GM18511 (cell line): ENCODE data around the gene MCCC2.
"Not testable (repeated sequence)": the region's sequence is repeated elsewhere in the genome, so short reads cannot be mapped to it uniquely, and the experiment has no call there.

Experiments used
- ATAC-seq: cut with Tn5 transposase; IDR thresholded peaks from one replicate; pipeline ENCODE4 v1.9.1; 2021; ENCODE audit warnings: mild to moderate bottlenecking, moderate library complexity; ENCODE audit not compliant: unreplicated experiment

Gene MCCC2

GRCh38 chr5:71596169-71596568 lies 9.0 kb downstream of the MCCC2 start:
- no peak for ATAC-seq

DNA sequence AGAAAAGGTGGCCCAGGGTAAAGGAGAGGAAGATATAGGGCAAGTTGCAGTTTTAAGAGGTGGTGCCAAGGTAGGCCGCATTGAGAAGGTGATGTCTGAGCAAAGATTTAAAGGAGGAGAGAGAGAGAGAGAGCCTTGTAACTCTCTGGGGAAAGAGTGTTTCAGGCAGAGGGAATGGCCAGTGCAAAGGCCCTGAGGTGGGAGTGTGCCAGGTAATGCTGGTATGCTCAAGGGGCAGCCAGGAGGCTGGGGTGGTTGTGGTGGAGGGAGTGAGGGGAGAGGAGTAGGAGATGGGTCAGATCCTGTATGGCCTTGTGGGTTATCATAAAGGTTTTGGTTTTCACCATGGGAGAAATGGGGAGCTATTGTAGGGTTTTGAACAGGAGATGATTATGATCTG lies 9.9 kb downstream of the MCCC2 start:
- ATAC-seq = no peak

- no peak for ATAC-seq
Measured at GRCh38 chr5:71600783-71601182, 13.6 kb downstream of the MCCC2 start.

DNA sequence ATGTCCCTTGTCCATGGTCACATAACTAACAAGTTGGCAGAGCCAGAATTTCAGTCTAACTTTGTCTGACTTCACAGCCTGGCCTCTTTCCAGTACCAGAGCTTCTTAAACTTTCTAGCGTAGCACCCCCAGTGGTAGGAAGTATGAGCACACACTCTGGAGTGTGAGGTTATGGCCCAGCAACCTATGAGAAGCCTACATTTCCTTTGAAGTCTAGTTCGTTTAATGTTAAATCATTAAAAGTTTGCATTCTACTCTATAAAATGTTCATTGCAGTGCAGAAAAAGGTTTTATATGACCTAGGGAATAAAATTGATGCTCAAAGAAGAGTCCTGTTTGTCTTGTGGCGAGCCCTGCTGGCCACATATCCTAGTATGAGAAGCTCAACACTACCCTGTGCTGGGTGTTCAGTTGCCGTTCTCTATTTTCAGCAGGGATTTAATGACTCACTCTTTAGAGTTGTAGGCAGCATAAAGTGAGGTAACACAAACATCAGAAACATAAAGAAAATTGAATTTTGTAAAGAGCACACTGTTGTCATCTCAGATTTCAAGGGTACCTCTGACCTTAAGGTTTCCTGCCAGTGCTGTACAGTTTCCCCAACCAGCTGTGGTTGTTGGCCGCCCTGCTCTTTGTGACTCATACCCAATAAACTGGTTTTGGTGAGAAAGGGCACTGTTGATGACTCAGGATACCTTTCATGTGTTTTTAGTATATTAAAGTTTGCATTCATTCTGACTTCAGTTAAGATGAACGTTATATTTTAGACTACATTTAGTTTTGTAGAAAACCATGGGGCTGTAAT lies 14.3 kb downstream of the MCCC2 start:
- peak; percentile 96 for ATAC-seq

GRCh38 chr5:71609916-71610315 lies 22.8 kb downstream of the MCCC2 start:
- ATAC-seq = not testable (repeated sequence)

GRCh38 chr5:71615809-71616208 lies 28.7 kb downstream of the MCCC2 start:
- no peak for ATAC-seq

DNA sequence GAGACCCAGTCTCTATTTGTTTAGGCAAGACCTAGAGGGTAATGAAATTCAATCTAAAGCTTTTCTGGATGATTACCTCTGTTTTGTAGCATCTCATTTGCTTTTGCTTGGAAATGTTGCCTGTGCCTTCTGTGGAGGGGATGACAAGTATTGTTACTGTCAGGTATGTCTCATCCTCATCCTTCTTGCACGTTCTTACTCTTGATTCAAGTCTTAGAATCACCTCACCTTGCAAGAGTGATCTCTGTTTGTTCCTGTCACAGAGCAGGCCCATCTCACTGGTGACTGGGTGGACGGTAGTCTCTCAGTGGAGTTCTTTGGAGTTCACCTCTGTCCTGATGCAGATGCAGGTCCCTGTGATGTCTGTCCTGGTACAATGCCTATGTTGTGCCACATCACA lies 33.5 kb downstream of the MCCC2 start:
- no peak for ATAC-seq

GRCh38 chr5:71621268-71621667 lies 34.1 kb downstream of the MCCC2 start:
- no peak for ATAC-seq

DNA sequence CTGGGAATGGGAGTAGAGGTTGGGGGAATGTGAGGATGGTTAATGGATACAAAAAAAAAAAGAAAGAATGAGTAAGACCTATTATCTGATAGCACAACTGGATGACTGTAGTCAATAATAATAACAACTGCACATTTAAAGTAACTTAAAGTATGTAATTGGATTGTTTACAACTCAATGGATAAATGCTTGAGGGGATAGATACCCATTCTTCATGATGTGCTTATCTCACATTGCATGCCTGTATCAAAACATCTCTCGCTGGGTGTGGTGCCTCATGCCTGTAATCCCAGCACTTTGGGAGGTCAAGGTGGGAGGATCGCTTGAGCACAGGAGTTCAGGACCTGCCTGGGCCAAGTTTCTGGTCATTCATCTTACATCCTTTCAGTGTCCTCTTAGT lies 34.6 kb downstream of the MCCC2 start:
- ATAC-seq = no peak

- no peak for ATAC-seq
Measured at GRCh38 chr5:71623221-71623794, 36.2 kb downstream of the MCCC2 start.

DNA sequence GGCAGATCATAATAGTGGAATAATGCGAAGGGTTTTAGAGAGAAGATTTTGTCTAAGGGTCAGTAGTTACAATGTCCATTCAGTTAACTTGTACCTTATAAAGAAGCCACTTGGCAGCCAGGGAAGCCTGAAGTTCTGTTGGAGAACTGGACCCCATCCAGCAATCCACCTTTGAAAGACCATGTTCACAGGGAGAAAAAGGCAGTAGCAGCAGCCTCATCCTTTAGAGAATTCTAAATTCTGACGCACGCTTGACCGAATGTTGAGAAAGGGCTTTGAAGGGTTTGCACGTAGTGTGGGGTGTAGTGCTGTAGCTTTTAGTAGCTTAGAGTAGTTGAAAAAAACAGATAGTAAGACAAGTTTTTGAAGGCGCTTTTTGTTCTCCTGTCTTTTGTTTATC lies 42.8 kb downstream of the MCCC2 start:
- ATAC-seq = no peak

GRCh38 chr5:71631070-71631469 lies 43.9 kb downstream of the MCCC2 start:
- no peak for ATAC-seq

DNA sequence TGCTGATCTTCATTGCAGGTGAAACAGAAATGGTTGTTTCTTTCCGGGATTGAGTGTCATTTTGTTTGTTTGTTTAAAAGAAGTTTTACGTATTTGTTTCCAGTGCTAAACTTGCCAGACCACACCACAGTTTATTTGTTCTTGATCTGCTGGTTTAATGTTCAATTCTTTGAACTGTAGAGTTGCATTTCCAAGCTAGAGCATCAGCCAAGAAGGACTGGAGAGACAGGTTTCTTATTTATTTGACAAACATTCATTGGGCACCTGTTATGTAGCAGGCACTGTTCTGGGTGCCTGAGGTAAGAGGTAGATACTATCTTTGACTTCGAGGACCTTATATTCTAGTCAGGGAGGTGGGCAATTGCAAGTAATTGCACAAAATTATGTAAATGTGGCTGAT lies 45.0 kb downstream of the MCCC2 start:
- ATAC-seq = no peak

- ATAC-seq = no peak
Measured at GRCh38 chr5:71633255-71634155, 46.4 kb downstream of the MCCC2 start.

GRCh38 chr5:71637133-71637532 lies 50.0 kb downstream of the MCCC2 start:
- ATAC-seq = no peak

DNA sequence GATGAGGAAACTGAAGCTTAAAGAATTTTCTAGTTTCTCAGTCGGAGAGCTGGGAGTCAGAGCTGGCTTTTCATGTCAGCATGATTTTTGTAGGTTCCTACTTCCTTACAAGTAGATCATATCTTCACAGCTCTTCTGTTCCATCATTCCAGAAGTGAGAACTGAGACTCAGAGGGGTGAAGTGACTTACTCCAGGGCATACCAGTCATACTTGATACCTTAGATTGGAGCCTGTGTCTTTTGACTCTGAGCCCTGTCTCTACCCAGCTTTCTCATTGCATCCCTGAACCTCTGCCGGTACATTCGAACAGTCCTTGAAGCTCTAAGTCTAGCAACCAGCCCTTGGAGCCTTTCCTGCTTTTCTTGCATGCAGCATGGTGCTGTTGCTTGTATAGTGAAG lies 53.3 kb downstream of the MCCC2 start:
- ATAC-seq = no peak

GRCh38 chr5:71645030-71645429 lies 57.9 kb downstream of the MCCC2 start:
- ATAC-seq = no peak

GRCh38 chr5:71650940-71651339 lies 63.8 kb downstream of the MCCC2 start:
- not testable (repeated sequence) for ATAC-seq

DNA sequence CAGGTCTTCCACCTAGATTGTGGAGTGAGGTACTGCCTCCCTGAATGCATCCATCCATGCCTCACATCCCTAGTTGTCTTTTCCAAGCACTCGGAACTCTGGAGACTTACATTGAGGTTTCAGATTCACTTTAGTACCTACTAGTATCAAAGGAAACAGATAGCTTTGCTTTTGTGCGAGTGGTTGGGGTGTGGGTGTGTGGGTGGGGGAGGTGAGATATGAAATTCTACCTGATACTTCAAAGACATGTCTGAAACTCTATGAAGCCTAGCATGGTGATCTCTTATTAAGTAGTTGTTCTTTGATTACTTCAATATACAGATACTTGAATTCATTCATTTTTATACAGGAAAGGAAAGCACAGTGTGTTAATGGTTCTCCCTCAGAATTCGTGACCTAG lies 64.4 kb downstream of the MCCC2 start:
- ATAC-seq = no peak

GRCh38 chr5:71652349-71652748 lies 65.2 kb downstream of the MCCC2 start:
- ATAC-seq = no peak

DNA sequence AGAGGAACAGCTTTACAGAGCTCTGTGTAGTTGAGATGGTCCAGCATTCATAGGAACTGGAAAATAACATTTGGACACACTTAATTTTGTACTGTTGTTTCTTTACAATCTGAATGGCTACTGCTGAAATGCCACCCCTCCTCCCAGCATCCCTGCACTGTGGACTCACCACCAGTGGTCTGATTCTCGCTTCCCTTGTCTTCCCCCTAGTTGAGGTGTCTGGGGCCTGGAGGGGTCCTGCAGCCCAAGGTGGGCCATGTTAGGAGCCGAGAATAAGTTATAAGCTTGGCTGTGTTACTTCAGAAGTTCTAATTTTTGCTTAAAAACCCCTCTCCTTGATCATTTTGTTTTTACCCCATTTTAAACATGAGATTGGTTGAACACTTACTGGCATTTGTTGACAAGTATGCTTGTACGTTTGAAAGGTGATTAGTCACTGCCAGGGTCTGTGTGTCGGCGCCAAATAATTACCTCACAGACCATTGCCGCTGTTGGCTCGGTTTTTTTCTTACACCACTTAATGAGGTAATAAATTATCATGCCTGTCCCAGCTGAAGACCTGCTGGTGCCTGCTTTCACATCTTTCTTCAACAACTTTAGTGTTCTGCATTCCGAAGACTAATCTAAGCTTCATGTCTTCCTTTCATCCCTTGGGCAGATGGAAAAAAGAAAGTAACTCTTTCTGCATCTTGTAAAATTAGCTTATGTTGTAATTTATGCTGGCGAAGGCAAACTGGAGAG lies 65.8 kb downstream of the MCCC2 start:
- ATAC-seq = no peak
